K562 (cell line): Measurements from ENCODE around the gene SEZ6. TPM values are rescaled to one million over a fixed set of nuclear protein-coding genes. Genes with fewer than 3 reads are reported as not detected.

Experiments used
- ARID4B ChIP-seq: sonication (generic); formaldehyde crosslinking; IDR thresholded peaks from 2 replicates; pipeline ENCODE4 v1.8.0; 2022; ENCODE audit warnings: mild to moderate bottlenecking, missing genetic modification reagents
- BCL6 ChIP-seq: fragments of 250-450 bp; sonication (Bioruptor Pico); IDR thresholded peaks from 2 replicates; pipeline ENCODE4 v1.4.0; 2020
- BRD9 ChIP-seq: fragments of 450-650 bp; IDR thresholded peaks from 2 replicates; pipeline ENCODE4 v1.6.1; 2018; ENCODE audit warnings: low read depth; ENCODE audit not compliant: partially characterized antibody
- CBX8 ChIP-seq: fragments of 200-600 bp; sonication (generic); IDR thresholded peaks from 2 replicates; pipeline ENCODE4 v1.6.1; 2012; ENCODE audit warnings: borderline replicate concordance, mixed run types, low read depth, mild to moderate bottlenecking, moderate library complexity, mixed read lengths, low read length, control low read depth, inconsistent platforms; ENCODE audit not compliant: poor library complexity, severe bottlenecking; ENCODE audit errors: extremely low read depth
- CREBBP ChIP-seq: IDR thresholded peaks from one replicate; pipeline ENCODE4 v1.6.1; 2012; ENCODE audit warnings: low read depth, mild to moderate bottlenecking, control low read depth, inconsistent platforms, low read length
- FOXK1 ChIP-seq: sonication (generic); formaldehyde crosslinking; IDR thresholded peaks from 2 replicates; pipeline ENCODE4 v1.8.0; 2022; ENCODE audit warnings: missing genetic modification reagents, mild to moderate bottlenecking, borderline replicate concordance
- GABPB1 ChIP-seq: sonication (generic); formaldehyde crosslinking; IDR thresholded peaks from 2 replicates; pipeline ENCODE4 v1.8.0; 2022; ENCODE audit warnings: mild to moderate bottlenecking, missing genetic modification reagents
- HNRNPL ChIP-seq: fragments of 200-400 bp; formaldehyde crosslinking; IDR thresholded peaks from 2 replicates; pipeline ENCODE4 v1.6.1; 2017; ENCODE audit warnings: low read depth, mild to moderate bottlenecking, low read length
- ILF3 ChIP-seq: fragments of 450-650 bp; IDR thresholded peaks from 2 replicates; pipeline ENCODE4 v1.6.1; 2018; ENCODE audit warnings: antibody characterized with exemption, mild to moderate bottlenecking, moderate library complexity, borderline replicate concordance
- LARP7 ChIP-seq: fragments of 450-650 bp; IDR thresholded peaks from 2 replicates; pipeline ENCODE4 v1.6.1; 2016
- MTA3 ChIP-seq: fragments of 450-650 bp; formaldehyde crosslinking; IDR thresholded peaks from 2 replicates; pipeline ENCODE4 v1.6.1; 2017; ENCODE audit warnings: mild to moderate bottlenecking, borderline replicate concordance
- NONO ChIP-seq, 2 experiments: fragments of 200-400 bp in 1 of 2; fragments of 450-650 bp in 1 of 2; formaldehyde crosslinking in 1 of 2; IDR thresholded peaks; 2 replicates each; pipeline ENCODE4 v1.6.1; 2017; ENCODE audit warnings: low read depth in 2 of 2, mild to moderate bottlenecking in 2 of 2, moderate library complexity in 2 of 2, low read length in 1 of 2
- PCBP2 ChIP-seq: fragments of 200-400 bp; formaldehyde crosslinking; IDR thresholded peaks from 2 replicates; pipeline ENCODE4 v1.6.1; 2018; ENCODE audit warnings: low read length, low read depth, mild to moderate bottlenecking, moderate library complexity; ENCODE audit not compliant: poor library complexity, severe bottlenecking
- PHF8 ChIP-seq: fragments of 200-600 bp; sonication (generic); IDR thresholded peaks from 2 replicates; pipeline ENCODE4 v1.6.1; 2012; ENCODE audit warnings: mixed run types, mild to moderate bottlenecking, inconsistent platforms, low read length, moderate library complexity, borderline replicate concordance
- PML ChIP-seq: IDR thresholded peaks from 2 replicates; pipeline ENCODE4 v1.6.1; 2012; ENCODE audit warnings: low read length, inconsistent platforms
- SETDB1 ChIP-seq: IDR thresholded peaks from one replicate; pipeline ENCODE4 v1.6.1; 2012; ENCODE audit warnings: low read length, control low read depth, inconsistent platforms
- SREBF1 ChIP-seq: fragments of 150-350 bp; IDR thresholded peaks from 2 replicates; pipeline ENCODE4 v1.6.1; 2014; ENCODE audit warnings: antibody characterized with exemption, low read depth, low read length, borderline replicate concordance
- STAT5A ChIP-seq: IDR thresholded peaks from 2 replicates; pipeline ENCODE4 v1.6.1; 2012; ENCODE audit warnings: low read length, inconsistent platforms, borderline replicate concordance
- USF2 ChIP-seq: sonication (generic); formaldehyde crosslinking; IDR thresholded peaks from 2 replicates; pipeline ENCODE4 v1.5.0; 2020; ENCODE audit warnings: missing genetic modification reagents
- XRCC3 ChIP-seq: fragments of 450-650 bp; IDR thresholded peaks from 2 replicates; pipeline ENCODE4 v1.6.1; 2017; ENCODE audit warnings: mild to moderate bottlenecking, moderate library complexity
- ZNF12 ChIP-seq: sonication (generic); formaldehyde crosslinking; IDR thresholded peaks from 2 replicates; pipeline ENCODE4 v1.4.0; 2020; ENCODE audit warnings: mild to moderate bottlenecking, missing genetic modification reagents
- ZNF282 ChIP-seq: sonication (generic); formaldehyde crosslinking; IDR thresholded peaks from 2 replicates; pipeline ENCODE4 v1.8.1; 2023; ENCODE audit warnings: missing genetic modification reagents
- ZNF384 ChIP-seq: IDR thresholded peaks from 2 replicates; pipeline ENCODE4 v1.6.1; 2012; ENCODE audit warnings: low read depth, low read length, improper control_type of control experiment
- ZSCAN29 ChIP-seq: fragments of 450-650 bp; IDR thresholded peaks from 2 replicates; pipeline ENCODE4 v1.6.1; 2017
- polyA plus RNA-seq, 8 experiments: library from polyadenylated mRNA; depleted of rRNA in 4 of 8; stranded (reverse) in 5 of 8; unstranded in 3 of 8; fragments of >200 nt; fragmentation: Nextera tagmentation in 2 of 8; fragmentation: Illumina TruSeq in 1 of 8; extraction: Ambion mirVana in 2 of 8; extraction: Trizol in 1 of 8; gene quantifications; 2 replicates each; pipeline versions ENCODE4 v1.2.1 to v1.2.3, GENCODE V29; 2011 to 2014; ENCODE audit warnings: inconsistent platforms in 1 of 8, missing spikeins in 1 of 8
- total RNA-seq, 7 experiments: library from RNA; depleted of rRNA in 6 of 7; stranded (reverse); fragments of >200 nt in 6 of 7; fragmentation: Illumina TruSeq in 2 of 7; extraction: Trizol in 2 of 7; gene quantifications; 2 replicates each; pipeline versions ENCODE4 v1.2.1 to v1.2.3, GENCODE V29; 2011 to 2021; ENCODE audit warnings: low replicate concordance in 1 of 7

The SEZ6 gene
- total and polyA plus RNA-seq, 9 of the 15 experiments (the other 6 are each of a cell fraction or from before 2014, with no cell fraction given): not detected

DNA sequence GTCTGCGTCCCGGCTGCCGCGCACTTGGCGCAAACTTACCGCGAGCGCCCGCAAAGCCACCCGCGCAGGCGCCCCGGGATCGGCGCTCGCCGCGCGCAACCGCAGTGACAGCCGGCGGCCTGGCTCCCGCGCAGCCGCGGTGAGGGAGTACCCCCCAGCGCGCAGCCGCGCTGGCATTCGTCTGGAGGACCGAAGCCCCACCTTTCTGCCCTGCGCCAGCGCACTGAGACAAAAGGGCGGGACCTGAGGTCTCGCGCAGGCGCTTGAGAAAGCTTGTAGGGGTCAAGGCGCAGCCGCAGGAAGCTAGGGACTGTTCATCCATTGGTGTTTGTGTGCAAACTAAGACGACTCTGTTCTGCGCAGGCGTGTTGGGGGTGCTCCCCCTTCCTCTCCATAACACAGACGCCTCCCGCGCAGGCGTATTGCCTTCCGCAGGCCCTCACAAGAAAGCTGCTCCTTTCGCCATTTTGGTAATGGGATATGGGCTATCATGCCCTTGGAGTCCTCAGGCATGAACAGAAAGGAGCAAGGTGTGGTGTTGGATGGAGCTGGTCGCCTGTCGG lies 54.3 kb downstream of the SEZ6 start, which contains the start of gene PHF12 (continued):
- no peak for TF ChIP-seq ARID4B (CRISPR knock-in tag)
- TF ChIP-seq ILF3: no peak
- no peak for TF ChIP-seq USF2 (CRISPR knock-in tag)
- TF ChIP-seq CBX8: no peak
- TF ChIP-seq SREBF1: no peak
- no peak for TF ChIP-seq XRCC3
- TF ChIP-seq HNRNPL: no peak
- no peak for TF ChIP-seq MTA3
- 0 out of 4 replicates have a peak, but pooled peaks of 1 of the 2 experiments have one; percentile 70 for TF ChIP-seq NONO (IDR thresholded peaks at IDR 0.05; ENCODE audit: low read depth in 2 of 2, low read length in 1 of 2)
- no peak for TF ChIP-seq ZSCAN29
- no peak for TF ChIP-seq ZNF384
- no peak for TF ChIP-seq LARP7
- no peak for TF ChIP-seq STAT5A
- TF ChIP-seq GABPB1: no peak
- no peak for TF ChIP-seq ZNF282 (CRISPR knock-in tag)
- TF ChIP-seq BCL6 (CRISPR knock-in tag): no peak
- TF ChIP-seq FOXK1 (CRISPR knock-in tag): no peak
- TF ChIP-seq ZNF12 (CRISPR knock-in tag): no peak
- TF ChIP-seq PML: no peak; the same call in 1 of the 2 replicates
- no peak for TF ChIP-seq PCBP2
- no peak for TF ChIP-seq CREBBP
- no peak for TF ChIP-seq BRD9
- peak; percentile 74 for TF ChIP-seq PHF8
- no peak for TF ChIP-seq SETDB1
